Measurements from ENCODE around the gene FOXP4. TPM values are rescaled to one million over a fixed set of nuclear protein-coding genes. Genes with fewer than 3 reads are reported as not detected.

Gene FOXP4
- polyA plus RNA-seq, 1 of the 3 experiments (the other 2 are of a cell fraction), result 7.3 TPM

GRCh38 chr6:41551086-41551700, 5.0 kb downstream of the FOXP4 start:
- no peak overlapping the region for H3K9ac ChIP-seq
- H3K9me3 ChIP-seq, result no peaks in the 10 kb centered on the region
- H2AFZ ChIP-seq (ENCODE audit: low read depth), result no peak overlapping the region
- no peaks in the 10 kb centered on the region for H3K9me2 ChIP-seq
- ChIA-PET CTCF (interaction anchor here (1.6 to 1.7 kb wide), 2 partner anchors 41 to 183 kb away, joined by 7 read pairs; no protein-coding TSS in a partner anchor), POLR2A (no interaction called here)
- H3F3A ChIP-seq (replicated peaks; ENCODE audit: insufficient read depth), result no peaks in the 10 kb centered on the region
- H3K79me2 ChIP-seq (ENCODE audit: insufficient read depth), result peaks cover 65% of the 10 kb centered on the region
- peaks cover 59% of the 10 kb centered on the region for H4K20me1 ChIP-seq (ENCODE audit: insufficient read depth)
- WGBS (ENCODE audit: low lambda C conversion rate), result 100% methylated on average over 4 of the region's 12 CpGs
- H3K27ac ChIP-seq (ENCODE audit: low read depth in 2 of 2, low read length in 1 of 2), result no peak overlapping the region
- no peak overlapping the region for H3K4me2 ChIP-seq
- H3K4me3 ChIP-seq (ENCODE audit: low read depth in 2 of 2, low read length in 1 of 2), result no peak overlapping the region
- DNase-seq, result no peak
- peaks cover 7 to 20% of the 10 kb centered on the region in 2 experiments; a peak in 2 of 4 replicates for H3K4me1 ChIP-seq (ENCODE audit: control insufficient read depth in 1 of 2, insufficient read depth in 2 of 2, low read depth in 1 of 2, low read length in 1 of 2)
- H3K27me3 ChIP-seq (ENCODE audit: insufficient read depth), result no peaks in the 10 kb centered on the region
- TF ChIP-seq MEF2A (IDR thresholded peaks at IDR 0.05; ENCODE audit: borderline replicate concordance, low read depth) (no peak), RCOR1 (IDR thresholded peaks at IDR 0.05; ENCODE audit: low read length) (no peak), TCF12 (IDR thresholded peaks at IDR 0.05) (no peak), JUND (IDR thresholded peaks at IDR 0.05) (no peak), YY1 (IDR thresholded peaks at IDR 0.05; ENCODE audit: low read depth) (no peak), IRF3 (IDR thresholded peaks at IDR 0.05; ENCODE audit: low read depth, low read length) (no peak), POLR2AphosphoS5 (IDR thresholded peaks at IDR 0.05; ENCODE audit: low read depth, low read length) (no peak), SMC3 (IDR thresholded peaks at IDR 0.05; ENCODE audit: low read depth, low read length) (no peak), NFIC (IDR thresholded peaks at IDR 0.05; ENCODE audit: borderline replicate concordance) (no peak), EZH2phosphoT487 (IDR thresholded peaks at IDR 0.05; ENCODE audit: borderline replicate concordance, low read depth) (no peak), FOSL2 (IDR thresholded peaks at IDR 0.05; ENCODE audit: borderline replicate concordance, low read depth) (no peak), PBX3 (IDR thresholded peaks at IDR 0.05) (no peak), MAX (IDR thresholded peaks at IDR 0.05; ENCODE audit: low read depth) (no peak)
- TF ChIP-seq, protein P1, sequence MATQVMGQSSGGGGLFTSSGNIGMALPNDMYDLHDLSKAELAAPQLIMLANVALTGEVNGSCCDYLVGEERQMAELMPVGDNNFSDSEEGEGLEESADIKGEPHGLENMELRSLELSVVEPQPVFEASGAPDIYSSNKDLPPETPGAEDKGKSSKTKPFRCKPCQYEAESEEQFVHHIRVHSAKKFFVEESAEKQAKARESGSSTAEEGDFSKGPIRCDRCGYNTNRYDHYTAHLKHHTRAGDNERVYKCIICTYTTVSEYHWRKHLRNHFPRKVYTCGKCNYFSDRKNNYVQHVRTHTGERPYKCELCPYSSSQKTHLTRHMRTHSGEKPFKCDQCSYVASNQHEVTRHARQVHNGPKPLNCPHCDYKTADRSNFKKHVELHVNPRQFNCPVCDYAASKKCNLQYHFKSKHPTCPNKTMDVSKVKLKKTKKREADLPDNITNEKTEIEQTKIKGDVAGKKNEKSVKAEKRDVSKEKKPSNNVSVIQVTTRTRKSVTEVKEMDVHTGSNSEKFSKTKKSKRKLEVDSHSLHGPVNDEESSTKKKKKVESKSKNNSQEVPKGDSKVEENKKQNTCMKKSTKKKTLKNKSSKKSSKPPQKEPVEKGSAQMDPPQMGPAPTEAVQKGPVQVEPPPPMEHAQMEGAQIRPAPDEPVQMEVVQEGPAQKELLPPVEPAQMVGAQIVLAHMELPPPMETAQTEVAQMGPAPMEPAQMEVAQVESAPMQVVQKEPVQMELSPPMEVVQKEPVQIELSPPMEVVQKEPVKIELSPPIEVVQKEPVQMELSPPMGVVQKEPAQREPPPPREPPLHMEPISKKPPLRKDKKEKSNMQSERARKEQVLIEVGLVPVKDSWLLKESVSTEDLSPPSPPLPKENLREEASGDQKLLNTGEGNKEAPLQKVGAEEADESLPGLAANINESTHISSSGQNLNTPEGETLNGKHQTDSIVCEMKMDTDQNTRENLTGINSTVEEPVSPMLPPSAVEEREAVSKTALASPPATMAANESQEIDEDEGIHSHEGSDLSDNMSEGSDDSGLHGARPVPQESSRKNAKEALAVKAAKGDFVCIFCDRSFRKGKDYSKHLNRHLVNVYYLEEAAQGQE (IDR thresholded peaks at IDR 0.05; ENCODE audit: low read depth, low read length), result no peak
- peaks cover 0 to 6% of the 10 kb centered on the region in 2 experiments for H3K36me3 ChIP-seq (replicated peaks in 1 of 2; ENCODE audit: control insufficient read depth in 1 of 2, insufficient read depth in 2 of 2, low read length in 1 of 2)
